Skin epidermis (tissue), 12 donors: Measurements from ENCODE around the gene AXIN2.
A peak's percentile ranks its signal among the peaks of the same experiment; 100 is the strongest.

Experiments used
- H3K27ac ChIP-seq, 21 experiments: fragments of 200-600 bp; sonication (generic) in 11 of 21; one replicate each; pipeline ENCODE4 v1.5.0; 2020; ENCODE audit warnings: mild to moderate bottlenecking in 3 of 21, inconsistent platforms in 2 of 21, moderate library complexity in 2 of 21
- H3K4me3 ChIP-seq, 7 experiments: fragments of 200-600 bp; sonication (generic) in 2 of 7; one replicate each; pipeline ENCODE4 v1.5.0; 2020; ENCODE audit warnings: inconsistent platforms in 2 of 7, mild to moderate bottlenecking in 2 of 7, moderate library complexity in 1 of 7

Gene AXIN2

DNA sequence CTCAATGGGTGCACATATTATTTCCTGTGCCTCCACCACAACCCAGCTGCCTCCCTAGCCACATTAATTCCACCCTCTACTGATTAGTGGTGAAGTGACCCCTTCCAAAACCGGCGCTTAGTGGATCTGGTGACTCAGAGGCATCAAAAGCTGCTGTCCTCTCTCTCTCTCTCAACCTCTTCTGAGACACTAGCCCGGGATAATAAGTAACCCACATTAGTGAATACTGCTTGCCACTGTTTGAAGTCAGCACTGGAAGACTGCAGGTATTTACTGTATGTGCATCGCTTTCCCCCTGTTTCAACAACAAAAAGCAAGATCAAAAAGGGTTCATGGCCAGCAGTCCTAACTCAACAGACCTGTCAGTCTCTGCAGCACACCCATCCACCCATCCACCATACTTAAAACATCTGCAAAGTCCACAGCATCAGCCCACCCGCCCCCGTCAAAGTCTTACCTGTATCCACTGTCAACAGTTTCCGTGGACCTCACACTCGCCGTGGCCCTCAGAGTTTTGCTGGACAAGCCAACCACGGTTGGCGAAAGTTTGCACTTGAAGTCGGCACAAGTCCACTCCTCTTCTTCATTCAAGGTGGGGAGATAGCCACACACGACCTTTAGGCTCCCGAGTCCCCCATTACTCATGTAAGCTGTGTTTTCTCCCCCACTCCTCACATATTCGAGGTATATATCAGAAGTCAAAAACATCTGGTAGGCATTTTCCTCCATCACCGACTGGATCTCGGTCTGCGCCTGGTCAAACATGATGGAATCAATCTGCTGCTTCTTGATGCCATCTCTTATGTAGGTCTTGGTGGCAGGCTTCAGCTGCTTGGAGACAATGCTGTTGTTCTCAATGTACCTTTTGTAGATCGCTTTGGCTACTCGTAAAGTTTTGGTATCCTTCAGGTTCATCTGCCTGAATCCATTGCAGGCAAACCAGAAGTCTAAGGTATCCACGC lies 3.8 kb downstream of the AXIN2 start:
- H3K4me3 ChIP-seq = peak overlapping the region in 4 of 7 experiments; percentile 65 to 81 (median 74)
- H3K27ac ChIP-seq = peak overlapping the region in 16 of 21 experiments; percentile 14 to 98 (median 94)

DNA sequence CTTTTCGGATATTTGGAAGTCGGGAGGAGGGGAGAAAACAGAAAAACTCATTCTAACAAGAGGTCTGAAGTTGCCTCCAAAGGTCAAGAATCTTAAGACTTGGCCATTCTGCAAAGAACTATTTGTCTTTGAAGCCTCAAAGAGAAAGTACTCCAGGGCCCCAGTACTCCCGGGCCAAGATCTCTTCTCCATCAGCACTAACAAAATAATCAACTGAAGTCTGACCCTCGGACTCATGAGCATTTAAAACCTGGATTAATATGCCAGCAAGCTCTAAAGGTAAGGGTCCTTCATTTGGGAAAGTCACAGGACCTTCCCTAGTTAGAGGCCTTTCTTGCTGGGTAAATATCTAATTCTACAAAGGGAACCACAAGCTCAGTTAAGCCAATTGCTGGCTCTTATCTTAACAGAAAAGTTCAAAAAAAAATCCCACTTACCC lies 4.5 kb downstream of the AXIN2 start:
- peak overlapping the region in 12 of 21 experiments; percentile 7 to 97 (median 48) for H3K27ac ChIP-seq
- peak overlapping the region in 4 of 7 experiments; percentile 7 to 81 (median 72) for H3K4me3 ChIP-seq

DNA sequence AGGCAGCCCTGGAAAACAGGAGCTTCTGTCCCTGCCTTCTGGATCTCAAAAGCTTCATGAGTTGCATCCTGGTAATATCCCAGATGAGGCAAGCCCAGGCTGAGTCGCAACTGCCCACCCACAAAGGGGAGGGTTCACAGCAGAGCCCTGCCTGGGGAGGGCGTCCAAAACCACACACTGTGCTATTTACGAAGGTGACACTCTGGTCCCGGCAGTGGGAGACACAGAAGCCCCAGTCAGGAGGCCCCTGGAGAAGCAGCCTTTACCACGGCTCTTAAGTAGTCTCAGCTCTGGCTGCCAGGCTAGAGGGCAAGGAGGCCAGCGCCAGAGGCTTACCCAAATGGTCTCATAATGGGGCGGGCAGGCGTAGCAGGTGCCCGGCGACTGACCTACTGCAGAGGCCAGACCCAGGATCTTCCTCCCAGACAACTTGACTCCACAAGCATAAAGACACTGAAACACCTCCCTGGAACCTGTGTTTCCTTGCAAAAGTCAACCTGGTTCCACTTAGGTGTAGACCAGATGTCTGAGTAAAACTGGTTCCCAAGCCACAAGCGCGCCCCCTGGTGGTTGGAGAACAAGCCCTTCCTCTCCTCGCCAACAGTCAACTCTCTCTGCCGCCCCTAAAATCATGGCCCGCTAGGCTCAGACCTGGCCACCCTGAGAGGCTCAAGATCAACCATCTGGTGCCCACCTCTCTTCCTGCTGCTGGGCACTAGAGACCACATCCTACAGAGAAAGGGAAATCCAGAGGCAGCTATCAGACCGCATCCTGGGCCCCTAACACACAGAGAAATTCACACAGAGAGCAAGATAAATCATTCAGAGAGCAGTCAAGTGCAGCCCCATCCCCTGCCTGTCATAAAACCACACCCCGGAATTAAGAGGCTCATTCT lies 5.2 kb downstream of the AXIN2 start:
- H3K4me3 ChIP-seq = peak overlapping the region in 4 of 7 experiments; percentile 7 to 81 (median 72)
- H3K27ac ChIP-seq = peak overlapping the region in 13 of 21 experiments; percentile 6 to 97 (median 50)

DNA sequence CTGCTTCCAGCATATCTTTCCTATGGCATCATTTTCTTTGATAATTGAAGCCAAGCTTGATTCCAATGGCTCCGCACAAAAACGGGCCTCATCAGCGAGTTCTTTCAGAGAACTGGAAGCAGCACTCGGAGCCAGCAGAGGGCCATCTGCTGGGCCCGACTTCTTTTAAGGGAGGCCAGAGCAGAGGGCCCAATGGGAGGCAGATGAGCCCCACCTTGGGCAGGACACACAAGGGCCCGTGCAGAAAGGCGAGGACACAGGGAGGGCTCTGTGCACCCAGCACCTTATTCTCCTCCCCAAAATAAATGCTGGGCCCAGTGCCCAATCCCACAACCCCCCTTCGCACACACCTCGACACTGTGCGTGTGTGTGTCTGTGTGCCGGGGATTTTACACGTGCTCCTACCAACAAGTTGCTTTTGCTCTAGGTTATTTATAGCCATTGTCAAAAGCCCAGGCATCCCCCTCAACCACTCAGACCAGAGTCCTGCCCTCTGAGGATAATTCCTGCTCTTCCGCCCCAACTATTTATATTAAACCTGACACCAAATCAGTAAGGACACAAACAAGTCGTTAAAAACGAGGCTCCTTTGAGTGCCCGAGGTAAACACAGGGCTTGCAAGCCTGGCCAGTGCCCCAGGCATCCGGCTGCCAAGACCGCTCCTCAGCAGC lies 6.8 kb downstream of the AXIN2 start:
- peak overlapping the region in 7 of 21 experiments; percentile 0 to 58 (median 24) for H3K27ac ChIP-seq
- H3K4me3 ChIP-seq = no peak overlapping the region

DNA sequence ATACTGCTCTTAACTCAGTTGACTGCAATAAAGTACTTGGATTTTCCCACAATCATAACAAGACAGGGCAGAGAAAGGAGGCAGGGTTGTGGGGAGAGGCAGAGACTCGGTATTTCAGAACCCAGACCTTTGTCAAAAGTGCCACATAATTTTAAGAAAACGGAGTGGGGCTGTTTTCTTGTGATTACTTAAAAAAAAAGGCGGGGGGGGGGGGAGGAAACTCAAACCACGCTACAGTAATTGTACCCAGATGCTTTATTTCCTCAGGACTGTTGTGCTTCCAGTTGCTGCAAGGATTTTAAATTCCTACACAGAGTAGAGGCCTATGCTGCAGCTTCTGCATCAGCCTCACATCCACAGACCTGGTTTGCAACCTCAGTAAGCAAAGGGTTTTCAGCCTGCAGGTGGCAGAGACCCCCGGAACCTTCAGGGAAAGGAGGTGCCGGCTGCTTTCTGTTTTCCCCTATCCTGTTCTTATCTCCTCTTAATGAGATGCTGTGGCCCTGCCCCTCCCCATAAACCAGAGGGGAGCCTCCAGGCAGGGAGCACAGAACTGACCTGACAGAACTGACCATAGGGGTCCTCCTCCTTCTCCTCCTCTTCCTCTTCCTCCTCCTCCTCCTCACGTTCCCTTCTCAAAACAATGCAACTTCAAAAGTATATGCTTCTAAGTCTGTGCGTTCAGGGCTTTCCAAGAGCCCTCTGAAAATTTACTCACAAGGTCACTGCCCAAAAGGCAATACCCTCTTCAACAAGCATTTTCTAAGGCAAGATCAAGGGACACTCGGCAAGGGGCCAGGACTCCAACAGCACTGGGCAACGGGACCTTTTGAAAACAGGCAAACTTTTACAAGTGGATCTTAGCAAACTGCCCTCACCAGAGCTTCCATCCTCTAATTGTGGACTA lies 7.5 kb downstream of the AXIN2 start:
- Histone ChIP-seq H3K27ac (peak overlapping the region in 9 of 21 experiments; percentile 0 to 58 (median 12)), H3K4me3 (no peak overlapping the region)

DNA sequence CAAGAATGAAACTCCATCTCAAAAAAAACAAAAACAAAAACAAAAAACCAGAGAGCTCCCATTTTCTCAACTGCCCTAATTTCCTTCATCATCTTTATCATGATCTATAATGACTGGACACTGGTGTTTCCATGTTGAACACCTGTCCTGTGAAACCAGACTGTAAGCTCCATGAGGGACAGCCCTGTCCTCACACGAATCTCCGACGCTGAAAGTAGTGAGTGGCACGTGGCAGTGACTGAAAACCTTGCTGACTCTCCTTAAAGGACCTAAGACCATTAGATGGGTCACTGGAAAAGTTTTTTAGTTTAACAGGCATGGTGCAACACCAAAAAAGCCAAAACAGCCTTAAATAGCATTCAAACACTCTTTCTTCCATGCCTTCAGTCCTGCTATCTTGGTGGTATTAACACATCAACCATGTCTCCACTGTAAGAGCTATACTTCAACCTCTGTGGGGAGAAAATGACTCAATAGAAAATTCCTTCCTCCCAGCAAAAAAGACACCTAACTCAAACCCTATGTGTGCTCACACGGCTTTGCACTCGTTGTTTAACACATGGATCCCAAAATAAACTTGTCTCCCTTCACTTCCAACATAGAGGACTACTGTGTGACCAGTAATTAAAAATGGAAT lies 8.3 kb downstream of the AXIN2 start:
- Histone ChIP-seq H3K27ac (peak overlapping the region in 5 of 21 experiments; percentile 4 to 58 (median 12)), H3K4me3 (no peak overlapping the region)

DNA sequence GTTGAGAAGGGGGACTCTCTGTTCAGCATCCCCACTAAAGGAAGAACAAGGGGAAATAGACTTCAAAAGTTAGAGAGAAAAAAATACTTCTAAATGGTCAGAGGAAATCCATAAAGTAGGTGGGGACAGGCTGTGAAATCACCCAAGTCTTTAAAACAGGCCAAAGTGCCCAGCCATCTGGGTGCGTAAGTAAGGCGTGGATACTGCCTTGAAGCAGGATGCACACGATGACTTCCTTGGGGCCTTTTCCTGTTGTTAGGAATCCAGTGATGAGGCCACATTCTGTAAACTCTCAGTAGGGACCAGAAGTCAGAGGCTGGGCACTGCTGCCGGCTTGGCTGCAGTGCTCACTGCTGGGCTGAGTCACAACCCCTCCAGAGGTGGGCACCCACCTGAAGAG lies 9.2 kb downstream of the AXIN2 start:
- no peak overlapping the region for H3K4me3 ChIP-seq
- H3K27ac ChIP-seq = peak overlapping the region in 3 of 21 experiments; percentile 7 to 47 (median 9)

DNA sequence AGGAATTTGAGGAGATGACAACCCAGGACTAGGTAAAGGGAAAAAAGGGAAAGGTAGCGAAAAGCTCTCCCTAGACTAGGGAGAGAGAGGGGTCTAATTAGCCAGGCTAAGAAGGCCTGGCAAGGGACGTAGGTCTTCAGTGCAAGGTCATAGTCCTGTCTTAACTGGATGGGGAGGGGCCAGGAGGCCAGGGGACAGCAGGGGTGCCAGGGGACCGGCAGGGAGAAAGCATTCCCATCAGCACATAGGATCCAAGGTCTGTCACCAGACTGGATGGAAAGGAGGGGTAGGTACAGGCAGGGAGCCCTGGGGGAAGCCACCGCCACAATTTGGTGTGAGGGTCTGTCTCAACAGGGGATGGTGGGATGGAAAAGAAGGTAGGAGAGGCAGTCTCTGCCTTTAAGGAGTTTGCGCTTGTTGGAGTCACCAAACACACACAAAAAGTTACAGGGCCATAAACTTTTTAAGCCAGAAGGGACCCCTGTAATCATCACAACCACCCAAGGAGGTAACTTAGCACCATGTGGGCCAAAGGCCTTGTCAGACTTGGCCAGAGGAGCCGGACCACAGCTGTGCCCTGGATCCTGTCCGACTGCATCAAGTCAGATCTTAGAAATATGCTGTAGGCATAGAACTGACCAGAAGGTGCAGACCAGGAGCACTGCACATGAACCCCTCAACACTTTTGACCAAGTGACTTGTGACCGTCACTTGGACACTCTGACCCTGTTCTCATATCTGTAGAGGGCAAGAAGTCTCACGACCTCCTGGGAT lies 10.0 kb downstream of the AXIN2 start:
- no peak overlapping the region for H3K4me3 ChIP-seq
- peak overlapping the region in 5 of 21 experiments; percentile 7 to 47 (median 22) for H3K27ac ChIP-seq

DNA sequence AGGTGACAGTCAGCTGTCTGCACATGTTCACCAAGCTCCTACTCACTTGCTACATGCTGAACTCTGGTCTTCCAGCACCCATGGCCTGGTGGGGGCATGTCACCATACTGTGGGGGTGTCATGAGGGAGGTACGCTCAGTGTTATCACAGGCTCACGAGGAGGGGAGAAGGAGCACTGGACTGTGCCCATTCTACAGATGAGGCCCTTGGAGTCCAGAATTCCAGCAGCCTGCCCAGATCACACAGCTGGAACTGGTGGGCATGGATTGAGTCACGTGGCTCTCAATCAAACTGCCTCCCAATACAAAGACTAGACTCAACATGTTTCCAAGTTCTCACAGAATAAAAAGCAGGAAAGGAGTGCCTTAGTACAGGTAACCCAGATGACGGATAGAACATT lies 10.7 kb downstream of the AXIN2 start:
- no peak overlapping the region for H3K27ac ChIP-seq

DNA sequence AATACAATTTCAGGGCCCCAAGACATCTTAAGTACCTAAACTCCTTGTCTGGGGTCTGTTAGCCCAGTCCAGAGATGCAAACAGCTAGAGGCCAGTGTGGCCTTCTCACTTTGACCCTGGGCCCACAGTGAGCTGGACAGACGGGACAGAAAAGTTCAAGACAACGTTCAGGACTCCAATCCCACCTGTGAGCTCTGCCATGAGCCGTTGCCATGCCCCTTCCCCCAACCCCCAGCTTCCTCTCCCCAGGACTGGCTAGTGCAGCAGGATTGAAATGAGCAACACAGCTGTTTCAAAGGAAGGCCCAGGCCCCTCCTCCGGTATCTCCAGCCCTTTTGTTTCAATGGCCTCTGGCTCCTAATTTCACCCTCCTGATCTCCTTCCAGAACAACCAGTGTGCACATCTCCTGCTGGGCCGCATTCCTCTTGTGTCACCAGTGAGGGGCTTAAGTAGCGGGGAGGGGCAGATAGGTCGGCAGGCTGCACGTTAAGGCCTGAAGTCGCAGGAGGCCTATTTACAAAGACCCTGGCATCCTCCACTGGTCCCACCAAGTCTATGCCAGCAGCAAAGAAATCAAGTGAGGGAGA lies 11.3 kb downstream of the AXIN2 start:
- H3K27ac ChIP-seq = peak overlapping the region in 1 of 21 experiments; percentile 10
- no peak overlapping the region for H3K4me3 ChIP-seq

More for the DNA sequence above, 10.7 kb downstream of the AXIN2 start:
- no peak overlapping the region for H3K4me3 ChIP-seq

DNA sequence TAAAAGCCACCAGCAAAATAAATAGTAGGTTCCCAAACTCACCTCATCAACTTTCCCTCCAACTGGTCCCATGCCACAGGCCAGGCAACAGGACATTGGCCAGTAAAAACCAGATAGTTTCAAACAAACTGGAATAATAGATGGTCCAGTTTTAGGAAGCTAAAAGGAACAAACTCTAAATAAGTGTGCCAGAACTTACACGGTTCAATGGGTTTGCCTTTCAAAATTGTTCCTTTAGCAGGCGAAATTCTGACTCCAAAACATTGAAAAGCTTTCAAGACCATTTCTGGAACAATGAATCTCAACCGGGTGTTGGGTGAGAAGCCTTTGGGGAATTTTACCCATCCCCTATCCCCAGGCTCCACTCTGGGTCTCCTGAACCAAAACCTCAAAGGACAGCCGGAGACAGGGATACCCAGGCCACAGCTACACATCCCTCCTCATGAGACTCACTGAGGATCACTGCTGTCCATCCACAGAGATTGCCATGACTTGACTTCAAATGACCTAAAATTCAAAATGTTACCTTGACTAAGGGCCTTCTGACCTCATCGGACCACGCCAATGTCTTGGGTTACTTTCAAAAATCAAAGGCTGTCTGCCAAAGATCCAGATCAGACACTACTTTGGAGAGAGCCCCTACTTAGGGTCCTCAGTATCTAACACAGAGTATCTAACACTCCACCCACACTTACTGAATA lies 13.0 kb downstream of the AXIN2 start:
- no peak overlapping the region for H3K4me3 ChIP-seq
- H3K27ac ChIP-seq = no peak overlapping the region

DNA sequence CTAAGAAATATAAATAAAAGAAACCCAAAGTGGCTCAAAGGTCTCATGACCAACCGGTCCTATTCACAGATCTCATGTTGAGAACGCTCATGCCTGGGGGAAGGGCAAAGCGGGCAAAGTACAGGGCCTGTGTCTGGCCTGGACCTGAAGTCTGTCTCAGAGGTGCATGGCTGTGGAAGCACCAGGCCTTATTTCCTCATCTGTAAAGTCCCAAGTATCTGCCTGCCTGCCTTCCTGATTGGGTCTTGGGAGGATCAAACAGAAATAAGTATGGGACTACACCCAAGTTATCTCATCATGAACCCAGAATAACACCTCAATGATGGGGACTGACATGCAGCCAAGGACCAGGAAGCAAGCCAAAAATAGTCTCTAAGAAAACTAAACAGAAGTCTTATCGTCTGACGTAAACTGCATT lies 14.2 kb downstream of the AXIN2 start:
- Histone ChIP-seq H3K4me3 (no peak overlapping the region), H3K27ac (no peak overlapping the region)

DNA sequence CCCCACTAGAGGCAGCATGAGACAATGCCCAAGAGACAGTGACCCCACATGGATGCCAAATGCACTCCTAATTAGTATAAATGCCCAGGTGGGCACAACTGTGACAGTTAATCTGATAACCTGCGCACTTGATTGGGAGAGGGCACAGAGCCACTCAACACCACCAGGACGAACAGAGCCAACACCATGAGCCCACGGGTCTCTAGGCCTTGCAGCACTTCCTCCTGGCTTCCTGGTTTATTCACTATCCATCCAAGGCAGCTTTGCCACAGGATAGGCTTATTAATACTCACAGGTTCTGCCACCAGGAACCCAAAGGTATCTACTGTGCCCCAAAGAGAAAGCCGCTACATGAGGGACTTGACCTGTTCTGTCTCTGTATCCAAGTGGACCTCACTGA lies 14.9 kb downstream of the AXIN2 start:
- Histone ChIP-seq H3K4me3 (no peak overlapping the region), H3K27ac (peak overlapping the region in 3 of 21 experiments; percentile 4 to 45 (median 28))

DNA sequence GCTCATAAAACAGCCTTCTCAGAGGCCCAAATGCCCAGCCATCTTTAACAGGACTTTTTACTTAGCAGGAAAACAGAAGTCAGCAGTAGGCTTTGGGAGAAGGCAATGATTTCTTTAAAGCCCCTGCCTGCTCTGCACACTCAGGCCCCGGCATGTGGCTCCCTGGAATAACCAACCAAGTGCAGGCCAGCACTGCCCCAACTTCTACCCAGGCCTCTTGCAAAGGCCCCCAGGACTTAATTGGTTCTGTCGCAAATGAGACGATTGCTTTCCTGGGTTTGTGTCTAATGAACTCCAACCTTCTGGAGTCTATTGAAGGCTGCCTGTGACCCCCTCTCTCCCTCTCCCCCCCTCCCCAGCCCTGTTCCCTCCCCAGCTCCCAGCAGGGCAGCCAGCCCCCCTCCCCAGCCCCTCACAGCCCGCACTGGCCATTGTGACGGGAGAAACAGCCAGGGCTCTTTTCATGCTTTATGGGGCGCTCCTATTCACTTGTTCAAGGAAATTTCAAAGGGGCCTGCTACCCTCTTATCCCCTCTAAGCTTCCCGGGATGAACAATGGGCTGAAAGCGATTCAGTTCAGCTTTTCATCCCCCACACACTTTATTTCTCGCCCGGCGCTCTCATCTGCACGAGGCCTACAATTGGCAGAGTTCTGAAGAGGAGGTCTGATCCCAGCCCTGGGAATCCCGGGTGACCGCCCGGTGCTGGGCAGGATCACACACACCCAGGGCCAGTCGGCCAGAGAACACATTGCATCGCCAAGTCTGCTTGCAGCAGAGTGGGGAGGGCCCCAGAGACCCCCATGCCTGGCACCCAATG lies 15.5 kb downstream of the AXIN2 start:
- H3K4me3 ChIP-seq = no peak overlapping the region
- peak overlapping the region in 2 of 21 experiments; percentile 28 to 45 for H3K27ac ChIP-seq

DNA sequence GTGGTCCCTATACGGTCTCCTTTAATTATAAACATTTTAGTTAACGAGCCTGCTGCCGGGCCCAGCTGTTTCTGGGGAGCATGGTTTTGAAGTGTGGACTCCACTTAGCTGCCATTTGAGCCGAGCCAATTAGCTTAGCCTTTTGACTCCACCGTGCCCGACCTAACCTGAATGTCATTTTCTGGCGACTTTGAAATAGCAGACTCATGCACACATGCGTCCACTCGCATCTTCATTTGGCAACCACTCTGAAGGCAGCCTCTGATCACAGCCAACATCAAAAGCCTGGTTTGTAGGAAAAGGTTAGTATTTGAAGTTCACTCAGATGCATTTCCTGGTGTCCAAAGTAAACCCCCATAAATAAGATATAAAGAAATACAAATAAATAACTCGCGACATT lies 16.8 kb downstream of the AXIN2 start:
- H3K27ac ChIP-seq = no peak overlapping the region
- no peak overlapping the region for H3K4me3 ChIP-seq
